HG03469 (cell line): Measurements from ENCODE around the gene STXBP6.
"Not testable (repeated sequence)": the region's sequence is repeated elsewhere in the genome, so short reads cannot be mapped to it uniquely, and the experiment has no call there.

Experiments used
- ATAC-seq: cut with Tn5 transposase; IDR thresholded peaks from one replicate; pipeline ENCODE4 v1.9.1; 2021; ENCODE audit warnings: mild to moderate bottlenecking, moderate library complexity, moderate number of reproducible peaks; ENCODE audit not compliant: unreplicated experiment

The STXBP6 gene

GRCh38 chr14:24959791-24960331, 90.1 kb downstream of the STXBP6 start:
- ATAC-seq: no peak

GRCh38 chr14:24958271-24958670, 91.7 kb downstream of the STXBP6 start:
- ATAC-seq: no peak

- ATAC-seq: no peak
These were observed 92.1 kb downstream of the STXBP6 start for GRCh38 chr14:24957814-24958213.

DNA sequence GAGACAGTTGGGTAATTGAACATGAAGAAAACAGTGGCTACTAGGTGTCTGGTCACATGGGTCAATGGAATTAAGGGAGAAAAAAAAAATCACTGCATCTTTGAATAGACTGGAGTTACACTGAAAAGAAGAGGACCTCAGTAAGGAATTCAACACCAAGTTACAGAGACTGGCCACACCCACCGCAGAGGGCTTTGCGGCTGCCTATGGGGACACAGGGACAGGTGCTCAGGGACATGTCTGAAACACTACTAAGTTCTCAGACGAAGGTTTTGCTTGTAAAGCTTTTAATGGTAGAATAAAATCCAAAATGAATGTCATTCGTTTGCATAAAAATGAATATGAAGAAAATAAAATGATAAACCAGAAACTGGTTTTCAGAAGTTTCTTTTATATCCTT, 93.8 kb downstream of the STXBP6 start:
- ATAC-seq: no peak

- ATAC-seq: no peak
These were observed 95.3 kb downstream of the STXBP6 start for GRCh38 chr14:24954700-24955037.

- peak; percentile 58 for ATAC-seq
These were observed 95.8 kb downstream of the STXBP6 start for GRCh38 chr14:24954037-24954699.

- ATAC-seq: no peak
These were observed 96.9 kb downstream of the STXBP6 start for GRCh38 chr14:24952851-24953666.

- ATAC-seq: no peak
These were observed 101.6 kb downstream of the STXBP6 start for GRCh38 chr14:24948261-24948847.

GRCh38 chr14:24947131-24947530, 102.8 kb downstream of the STXBP6 start:
- ATAC-seq: no peak

GRCh38 chr14:24944800-24945199, 105.1 kb downstream of the STXBP6 start:
- no peak for ATAC-seq

DNA sequence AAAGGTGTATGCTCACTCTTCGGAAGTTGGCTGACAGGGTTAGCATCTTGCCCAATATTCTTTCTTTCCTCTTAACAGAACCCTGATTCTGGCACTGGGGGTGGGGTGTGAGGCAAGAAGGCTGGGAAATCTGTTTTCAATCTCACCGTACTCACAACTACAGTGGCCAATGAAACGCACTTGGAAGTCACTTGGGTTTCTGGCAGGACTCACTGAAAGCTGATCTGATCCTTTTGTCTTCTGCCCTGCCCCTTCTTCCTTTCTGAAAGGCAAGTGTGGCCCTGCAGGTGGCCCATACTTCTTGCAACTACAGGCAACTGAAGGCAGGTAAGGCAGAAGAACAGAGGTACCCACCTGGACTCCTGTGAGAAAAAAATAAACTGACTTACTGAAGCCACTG, 106.9 kb downstream of the STXBP6 start:
- no peak for ATAC-seq

DNA sequence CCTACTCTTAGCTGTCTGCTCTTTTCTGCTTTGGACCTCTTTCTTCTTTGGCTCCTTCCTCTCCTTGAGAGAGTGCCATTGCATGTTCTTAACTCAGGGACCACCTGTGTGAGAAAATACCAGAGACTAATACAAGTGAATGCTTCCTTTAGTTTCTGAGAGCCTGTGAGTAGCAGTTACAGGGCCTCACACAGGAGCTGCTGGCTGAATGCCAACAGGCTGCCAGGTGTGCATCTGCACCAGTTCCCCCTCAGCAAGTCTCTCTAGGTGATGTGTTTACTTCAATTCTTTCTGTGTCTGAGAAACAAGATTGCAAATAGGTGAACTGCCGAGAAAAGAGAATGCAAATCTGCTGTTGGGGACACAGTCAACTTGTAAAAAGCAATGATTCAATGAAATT, 108.2 kb downstream of the STXBP6 start:
- no peak for ATAC-seq

- ATAC-seq: no peak
These were observed 109.6 kb downstream of the STXBP6 start for GRCh38 chr14:24940213-24940783.

DNA sequence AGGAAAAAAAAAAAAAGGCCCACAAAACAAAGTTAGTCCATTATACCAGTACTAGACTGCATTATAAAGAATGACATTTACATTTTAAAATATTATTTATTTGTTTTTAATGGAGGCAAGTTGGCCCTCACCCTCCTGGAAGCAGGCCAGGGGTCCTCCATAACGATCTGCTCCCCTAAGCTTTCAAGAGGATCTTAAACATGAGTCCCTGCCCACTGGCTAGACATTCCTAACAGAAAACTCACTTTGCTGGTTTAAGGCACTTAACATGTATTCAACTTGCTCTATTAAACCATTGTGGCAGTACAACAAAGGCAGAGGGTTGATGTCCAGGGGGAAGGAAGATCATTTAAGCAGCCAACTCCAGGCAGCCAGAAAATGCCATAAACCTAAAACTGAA, 111.4 kb downstream of the STXBP6 start:
- ATAC-seq: no peak

- no peak for ATAC-seq
These were observed 112.6 kb downstream of the STXBP6 start for GRCh38 chr14:24937300-24937699.

DNA sequence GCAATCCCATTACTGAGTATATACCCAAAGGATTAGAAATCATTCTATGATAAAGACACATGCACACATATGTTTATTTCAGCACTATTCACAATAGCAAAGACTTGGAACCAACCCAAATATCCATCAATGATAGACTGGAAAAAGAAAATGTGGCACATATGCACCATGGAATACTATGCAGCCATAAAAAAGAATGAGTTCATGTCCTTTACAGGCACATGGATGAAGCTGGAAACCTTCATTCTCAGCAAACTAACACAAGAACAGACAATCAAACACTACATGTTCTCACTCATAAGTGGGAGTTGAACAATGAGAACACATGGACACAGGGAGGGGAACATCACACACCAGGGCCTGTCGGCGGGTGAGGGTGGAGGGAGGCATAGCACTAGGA, 113.2 kb downstream of the STXBP6 start:
- not testable (repeated sequence) for ATAC-seq

GRCh38 chr14:24935796-24936195, 114.2 kb downstream of the STXBP6 start:
- ATAC-seq: no peak

DNA sequence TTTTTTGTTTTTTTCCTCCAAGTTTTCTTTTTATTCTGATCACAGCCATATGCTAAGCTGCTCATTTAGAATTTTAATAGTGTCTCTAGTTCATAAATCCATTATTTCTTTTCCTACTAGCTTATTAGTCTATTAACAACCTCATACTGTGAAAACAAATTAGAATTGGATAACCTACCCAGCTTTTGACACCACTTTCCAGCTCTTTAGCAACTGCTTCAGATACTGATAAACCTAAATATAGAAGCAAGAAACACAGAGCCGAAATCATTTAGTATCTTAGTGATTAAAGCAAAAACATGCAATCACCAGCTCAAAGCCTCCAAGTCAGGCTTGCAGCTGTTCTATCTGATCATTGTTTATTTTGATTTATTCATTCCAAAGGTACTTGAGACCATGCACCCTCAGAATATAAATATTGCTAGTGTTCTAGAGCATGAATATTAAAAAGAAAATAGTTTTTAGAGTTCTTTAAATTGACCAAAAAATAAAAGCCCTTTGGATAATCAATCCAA, 121.5 kb downstream of the STXBP6 start:
- no peak for ATAC-seq

- ATAC-seq: no peak
These were observed 122.1 kb downstream of the STXBP6 start for GRCh38 chr14:24927809-24928208.

DNA sequence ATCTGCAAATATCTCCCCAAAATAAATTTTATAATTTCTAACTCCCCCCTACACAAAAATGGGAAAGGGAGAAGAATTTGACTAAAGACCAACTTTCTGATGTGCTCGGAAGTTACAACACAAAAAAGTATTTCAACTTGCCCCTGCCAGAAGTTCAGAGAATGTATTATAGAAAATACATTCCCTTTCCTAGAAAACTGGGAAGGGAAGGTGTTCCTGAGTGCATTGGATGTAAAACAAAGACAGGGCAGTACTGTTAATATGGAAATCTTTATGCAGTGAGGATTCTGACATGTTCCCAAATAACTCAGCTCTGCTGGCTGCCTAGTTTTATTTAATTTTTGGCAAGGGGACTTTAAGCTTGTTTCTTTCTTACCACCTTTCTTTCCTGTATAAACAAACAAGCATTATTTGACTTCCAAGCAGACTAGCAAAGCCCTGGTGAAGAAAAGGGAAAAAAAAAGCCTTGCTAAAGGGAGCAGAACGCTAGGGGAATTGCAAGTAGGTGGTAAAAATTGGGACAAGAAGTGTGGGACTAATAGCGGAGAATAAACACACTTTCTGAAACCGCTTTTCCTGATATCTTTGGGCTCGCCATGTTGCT, 124.1 kb downstream of the STXBP6 start:
- ATAC-seq: no peak

DNA sequence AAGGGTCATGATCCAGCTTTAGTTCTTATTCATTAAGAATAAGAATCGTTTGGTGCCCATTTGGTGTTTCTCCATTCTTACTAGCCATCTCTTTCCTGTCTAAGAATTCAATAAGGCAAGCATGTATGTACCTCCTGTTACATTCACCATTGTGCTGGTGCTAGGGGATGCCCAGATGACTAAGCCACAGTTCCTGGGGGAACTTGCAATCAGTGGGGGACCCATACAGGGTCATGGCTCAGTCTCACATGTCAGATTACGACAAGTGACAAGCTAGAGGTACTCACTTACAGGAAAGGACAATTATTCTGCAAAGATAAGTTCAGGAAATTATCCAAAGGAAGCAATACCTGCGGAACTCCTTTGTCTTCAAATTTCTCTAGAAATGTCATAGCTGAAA, 125.4 kb downstream of the STXBP6 start:
- ATAC-seq: no peak
